ENCODE data around the gene ZBTB17.
"Not testable (repeated sequence)": the region's sequence is repeated elsewhere in the genome, so short reads cannot be mapped to it uniquely, and the experiment has no call there.

ZBTB17 gene

DNA sequence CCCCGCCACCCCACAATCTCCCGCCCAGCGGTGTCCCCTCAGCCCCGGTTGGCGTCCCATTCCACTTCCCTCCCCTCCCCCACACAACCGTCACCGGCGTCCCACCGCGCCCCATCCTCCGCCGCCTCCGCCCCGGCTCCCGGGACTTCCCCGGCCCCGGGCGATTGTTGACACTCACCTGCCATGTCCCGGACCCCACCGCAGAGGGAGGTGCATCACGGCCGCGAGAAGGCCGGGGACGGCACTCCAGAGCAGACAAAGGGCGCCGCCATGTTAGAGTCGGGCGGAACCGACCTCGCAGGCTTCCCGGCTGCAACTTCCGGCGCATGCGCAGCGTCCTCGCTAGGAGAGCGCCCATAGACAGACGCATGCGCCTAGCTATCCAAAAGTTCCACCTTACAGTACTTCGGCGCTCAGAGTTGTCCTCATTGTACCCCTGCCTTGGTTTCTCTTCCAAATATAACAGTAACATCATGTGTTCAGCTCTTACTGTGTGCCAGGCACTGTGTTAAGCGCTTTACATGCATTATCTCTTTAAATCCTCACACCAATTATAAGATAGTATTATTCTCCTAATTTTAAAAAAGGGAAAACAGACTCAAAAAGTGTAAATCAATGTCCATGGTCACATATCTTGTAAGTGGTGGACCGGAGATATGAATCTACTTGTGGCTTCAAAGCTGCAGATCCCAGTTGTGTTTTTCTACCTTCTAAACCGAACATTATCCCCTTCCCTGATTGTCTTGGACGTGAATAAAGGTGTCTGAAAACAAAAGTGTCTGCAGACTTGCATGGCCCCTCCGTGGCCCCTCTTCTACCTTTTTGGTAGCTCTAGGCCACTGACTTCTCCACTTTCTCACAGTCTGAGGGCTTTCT, at the start of gene ZBTB17:
Gene ZBTB17 (minus strand): TSS at position 297 of the 876 bp plus-strand sequence. CDS start 27,606 bp downstream, outside the sequence.
- DNase-seq = peak; percentile 92

DNA sequence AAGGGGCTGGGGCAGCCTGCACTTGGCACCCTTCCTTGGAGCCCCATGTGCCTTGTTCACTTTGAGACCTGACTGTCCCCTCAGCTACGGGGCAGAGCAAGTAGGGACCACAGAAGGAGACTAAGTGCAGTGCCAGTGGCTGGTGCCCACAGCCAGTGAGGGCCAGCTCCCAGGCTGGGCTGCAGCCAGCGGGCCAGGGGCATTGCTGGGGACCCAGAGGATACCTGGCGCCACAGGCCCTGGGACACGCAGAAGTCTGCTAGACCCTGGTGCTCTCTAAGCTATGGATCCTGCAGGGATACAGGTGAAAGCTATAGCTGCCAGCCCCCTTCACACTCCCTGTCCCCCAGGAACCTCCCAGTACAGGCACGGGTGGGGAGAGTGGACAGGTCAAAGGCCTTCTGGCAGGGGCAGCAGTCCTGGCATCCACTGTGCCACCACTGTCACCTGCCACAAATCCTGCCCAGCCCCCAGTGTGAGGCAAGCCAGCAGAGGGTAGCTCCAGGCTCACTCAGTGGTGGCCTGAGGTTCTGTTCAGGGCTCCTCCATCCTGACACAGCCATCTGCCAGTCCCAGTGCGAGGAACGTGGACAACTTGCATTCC, 47.3 kb upstream of the ZBTB17 start:
- no peak for DNase-seq

DNA sequence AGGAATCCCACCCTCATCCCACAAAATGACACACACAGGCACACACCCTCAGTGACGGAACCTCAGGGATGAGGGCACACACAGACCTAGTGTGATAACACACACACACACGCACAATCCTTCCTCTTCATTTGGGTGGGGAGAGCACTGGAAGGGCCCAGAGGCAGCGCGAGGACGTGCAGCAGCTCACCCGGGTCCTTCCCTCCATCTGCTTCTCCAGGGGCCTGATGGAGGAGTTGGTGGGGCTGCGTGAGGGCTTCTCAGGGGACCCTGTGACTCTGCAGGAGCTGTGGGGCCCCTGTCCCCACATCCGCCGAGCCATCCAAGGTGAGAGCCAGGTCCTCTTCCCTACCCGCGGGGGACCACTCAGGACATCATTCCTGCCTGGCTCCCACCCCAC, 46.5 kb upstream of the ZBTB17 start:
- DNase-seq = no peak

DNA sequence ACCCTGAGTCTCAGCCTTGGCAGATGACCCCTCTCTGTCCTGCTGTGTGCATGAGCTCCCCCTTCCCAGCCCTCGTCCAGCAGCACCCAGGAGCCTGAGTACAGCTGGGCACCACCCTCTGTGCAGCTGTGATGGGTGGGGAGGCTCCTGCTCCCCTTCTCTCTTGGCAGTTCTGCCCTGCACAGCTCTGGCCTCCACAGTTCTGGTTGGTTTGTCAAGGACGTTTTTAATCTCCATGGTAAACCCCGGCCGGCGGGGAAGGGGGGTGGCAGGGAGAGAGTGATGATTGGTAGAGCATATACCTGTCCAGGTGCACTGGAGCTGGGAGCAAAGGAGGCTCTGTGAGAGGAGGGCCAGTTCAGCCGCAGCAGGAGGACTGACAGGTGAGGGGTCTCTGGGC, 45.8 kb upstream of the ZBTB17 start, which contains the start of gene CLCNKA:
Gene CLCNKA (plus strand): TSS at position 356 of the 400 bp plus-strand sequence. CDS start 584 bp downstream, outside the sequence.
- no peak for DNase-seq

DNA sequence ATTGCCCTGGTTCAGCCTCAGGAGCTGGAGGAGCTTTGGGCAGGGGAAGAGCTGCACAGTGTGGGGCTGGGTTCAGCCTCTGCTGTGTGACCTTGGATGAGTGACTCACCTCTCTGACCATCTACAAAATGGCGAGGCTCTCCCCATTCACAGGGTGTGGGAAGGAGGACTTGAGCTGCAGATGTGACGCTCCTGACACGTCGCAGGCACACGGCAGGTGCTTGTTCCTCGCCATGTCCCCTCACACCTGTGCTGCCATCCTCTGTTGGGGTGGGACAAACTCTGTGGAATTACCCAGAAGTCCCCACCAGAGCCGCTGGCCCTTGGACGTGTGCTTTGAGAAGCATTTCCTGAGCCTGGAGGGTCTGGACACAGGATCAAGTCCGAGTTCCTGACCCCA, 45.0 kb upstream of the ZBTB17 start:
- DNase-seq = not testable (repeated sequence)

- no peak for DNase-seq
Observed at GRCh38 chr1:16020325-16020724, 44.4 kb upstream of the ZBTB17 start.

GRCh38 chr1:16019644-16020277, 43.9 kb upstream of the ZBTB17 start:
- no peak for DNase-seq

DNA sequence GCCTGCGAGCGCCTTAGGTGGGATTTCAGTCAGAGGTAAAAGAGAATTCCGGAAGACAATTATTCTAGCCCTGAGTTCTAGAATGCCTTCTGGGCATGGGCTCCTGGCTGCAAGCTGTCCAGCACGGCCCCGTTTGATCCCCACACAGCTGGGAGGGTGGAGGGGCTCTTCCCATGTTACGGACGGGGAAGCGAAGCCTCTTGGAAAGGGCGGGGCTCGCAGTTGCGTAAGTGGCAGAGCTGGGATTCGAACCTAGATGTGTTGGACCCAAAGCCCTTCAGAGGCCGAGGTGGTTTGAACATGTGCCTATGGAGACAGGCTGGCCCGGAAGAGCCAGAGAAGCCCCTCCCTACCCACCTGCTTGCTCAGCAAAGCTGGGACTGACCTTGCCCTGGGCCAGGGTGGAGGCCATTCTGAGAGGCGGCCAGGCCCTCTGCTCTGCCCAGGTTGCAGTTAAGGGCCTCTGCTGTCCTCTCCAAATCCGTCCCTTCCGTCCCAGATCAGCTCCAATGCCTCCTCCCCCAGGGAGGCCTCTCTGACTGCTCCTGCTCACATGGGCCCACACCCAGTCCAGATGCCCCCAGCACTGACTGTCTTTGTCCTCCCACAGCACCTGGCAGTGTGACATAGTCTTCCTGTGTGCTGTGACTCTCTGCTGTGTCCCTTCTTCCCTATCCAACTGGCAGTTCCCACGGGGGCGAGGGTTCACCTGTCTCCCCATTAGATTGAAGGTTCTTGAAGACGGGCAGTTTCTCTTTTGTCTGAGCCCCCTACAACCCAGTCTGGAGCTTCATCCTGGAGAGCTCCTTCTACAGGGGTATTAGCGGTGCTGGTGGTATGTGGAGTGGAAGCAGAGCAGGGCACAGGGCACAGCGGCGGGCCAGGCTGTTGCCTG, 43.1 kb upstream of the ZBTB17 start:
- no peak for DNase-seq

GRCh38 chr1:16018308-16018707, 42.4 kb upstream of the ZBTB17 start:
- no peak for DNase-seq

DNA sequence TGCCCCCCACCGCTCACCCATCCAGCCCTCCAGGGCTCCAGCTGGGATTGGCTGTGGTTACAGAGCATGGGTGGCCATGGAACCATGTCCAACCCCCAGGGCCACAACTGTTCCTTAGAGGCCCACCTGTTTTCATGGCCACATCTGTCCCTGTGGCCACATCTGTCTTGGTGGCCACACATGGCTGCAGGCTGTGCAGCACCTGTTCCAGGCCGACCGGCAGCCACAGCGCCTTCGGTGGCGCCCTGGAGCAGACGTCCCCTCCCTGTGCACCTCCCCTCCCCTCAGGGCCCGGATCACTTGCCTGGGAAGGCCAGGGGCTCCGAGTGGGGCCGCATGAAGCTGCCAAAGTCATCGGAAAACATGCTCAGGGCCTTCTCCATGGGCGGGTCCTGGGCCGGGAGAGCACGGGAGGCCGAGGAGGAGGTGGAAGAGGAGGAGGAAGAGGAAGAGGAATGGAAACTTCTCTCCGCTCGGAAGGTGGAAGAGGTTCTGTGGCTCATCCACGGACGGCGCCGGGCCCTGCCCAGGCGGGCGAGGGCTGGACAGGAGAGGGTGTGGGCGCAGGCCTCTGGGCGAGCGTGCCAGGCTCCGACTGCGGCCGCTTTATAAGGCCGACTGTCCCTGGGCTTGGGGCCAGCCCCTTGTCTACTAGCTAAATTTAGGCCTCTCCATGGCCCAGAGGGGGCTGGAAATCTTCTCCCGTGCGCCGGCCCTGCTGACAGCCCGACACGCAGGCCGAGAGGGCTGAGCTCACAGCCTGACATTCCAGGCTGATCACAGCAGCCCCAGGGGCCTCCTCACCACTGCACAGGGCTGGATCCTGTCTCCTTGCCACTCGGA, 41.8 kb upstream of the ZBTB17 start, which contains the start of gene HSPB7:
Gene HSPB7 (minus strand): TSS at position 583 of the 843 bp plus-strand sequence. CDS start 80 bp downstream, at position 503.
- DNase-seq = no peak

GRCh38 chr1:16017076-16017460, 41.2 kb upstream of the ZBTB17 start:
- no peak for DNase-seq

DNA sequence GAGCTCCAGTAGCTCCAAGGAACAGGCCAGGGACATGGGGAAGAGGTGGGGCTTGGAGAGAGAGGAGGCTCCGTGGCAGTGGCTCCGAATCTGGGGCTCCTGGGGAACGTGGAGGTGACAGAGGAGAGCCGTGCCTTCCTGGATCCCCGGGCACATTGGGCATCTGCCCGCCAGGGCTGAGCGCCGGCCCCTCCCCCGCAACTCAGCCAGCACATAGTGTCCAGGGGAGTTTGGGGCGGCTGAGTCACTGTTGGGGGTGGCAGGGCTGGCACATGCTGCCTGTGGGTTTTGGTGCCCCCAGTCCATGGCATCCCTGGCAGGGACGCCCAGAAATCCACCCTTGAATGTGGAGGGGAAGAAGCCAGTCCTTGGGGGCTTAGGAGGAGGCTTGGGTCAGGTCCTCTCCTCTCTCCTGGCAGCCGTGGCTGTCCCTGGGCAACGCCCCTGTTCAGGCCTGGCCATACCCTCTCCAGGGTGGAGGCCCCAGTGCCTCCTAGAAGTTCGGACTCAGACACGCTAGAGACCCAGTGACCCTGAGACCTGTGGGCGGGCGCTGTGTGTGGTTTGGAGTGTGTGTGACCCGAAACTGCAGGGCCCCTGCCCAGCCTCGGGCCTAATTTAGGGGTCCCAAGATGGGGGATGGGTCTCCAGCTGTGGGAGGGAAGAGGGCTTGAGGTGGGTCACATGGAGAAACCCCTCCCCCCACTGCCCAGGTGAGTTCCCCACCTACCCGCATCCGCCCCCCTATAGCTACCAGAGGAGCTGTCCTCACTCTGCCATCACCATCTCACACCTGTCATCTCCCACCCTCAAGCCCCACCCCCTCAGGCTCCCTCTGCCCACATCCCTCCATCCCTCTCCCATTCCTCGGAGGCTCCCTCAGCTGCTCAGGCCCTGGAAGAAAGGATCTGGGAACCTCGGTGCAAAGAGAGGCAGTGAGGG, 40.3 kb upstream of the ZBTB17 start:
- DNase-seq = no peak

DNA sequence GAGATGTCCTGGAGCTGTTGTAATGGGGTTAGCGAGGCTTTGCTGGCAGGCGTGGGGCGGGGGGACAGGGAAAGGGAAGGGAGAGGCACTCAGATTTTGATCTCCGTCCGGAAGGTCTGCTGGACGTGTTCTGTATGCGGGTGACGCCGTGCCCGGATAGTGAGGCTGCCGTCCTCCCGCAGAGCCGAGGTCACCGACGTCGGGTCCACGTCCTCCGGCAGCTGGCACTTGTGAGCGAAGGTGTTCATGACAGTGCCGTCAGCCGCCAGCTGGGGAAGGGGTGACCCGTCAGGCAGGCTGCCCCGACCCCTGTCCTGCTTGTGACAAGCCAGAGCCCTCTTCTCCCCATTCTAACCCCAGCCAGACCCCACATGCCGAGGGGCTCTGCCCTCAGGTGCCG, 39.6 kb upstream of the ZBTB17 start:
- DNase-seq = no peak

DNA sequence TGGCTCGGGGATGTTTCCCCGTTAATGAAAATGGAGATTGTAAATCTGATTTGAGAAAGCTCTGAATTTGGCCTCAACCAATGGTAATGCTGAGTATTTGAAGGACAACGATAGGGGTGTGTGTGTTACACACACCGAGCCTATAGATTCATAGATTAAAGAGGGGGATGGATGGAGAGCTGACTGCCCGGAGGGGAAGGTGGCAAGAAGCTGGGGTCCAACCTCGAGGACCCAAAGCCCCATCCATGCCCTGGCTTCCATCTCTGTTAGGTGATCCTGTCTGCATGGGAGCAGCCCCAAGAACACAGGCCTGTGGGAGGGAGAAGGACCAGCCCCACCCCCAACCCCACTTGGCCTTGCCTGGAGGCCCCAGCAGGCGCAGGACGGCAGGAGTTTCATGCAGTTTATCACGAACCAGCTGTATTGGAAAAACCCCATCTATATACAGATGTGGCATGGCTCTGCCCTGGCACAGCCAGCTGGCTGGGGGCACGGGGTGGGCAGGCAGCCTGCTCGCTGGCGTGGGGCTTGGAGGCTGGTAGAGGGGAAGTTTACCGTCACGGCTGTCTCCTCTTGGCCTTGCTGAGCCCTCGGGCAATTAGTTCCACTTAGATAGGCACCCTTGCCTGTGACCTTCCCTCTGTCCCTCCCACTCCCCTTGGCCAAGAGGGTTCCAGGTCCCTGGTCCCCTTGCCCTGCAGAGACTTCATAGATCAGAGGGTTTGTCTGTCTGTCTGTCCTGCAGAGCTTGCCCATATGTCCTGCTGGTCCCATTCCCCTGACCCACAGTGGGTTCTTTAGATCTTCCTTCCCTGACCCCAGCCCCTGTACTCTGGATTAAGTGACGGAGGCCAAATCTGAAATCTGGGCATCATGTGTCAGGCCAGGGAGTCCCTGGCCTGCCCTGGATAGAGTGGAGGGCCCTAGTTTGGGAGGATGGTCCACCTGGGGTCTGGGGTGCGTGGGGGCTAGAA, 38.9 kb upstream of the ZBTB17 start:
- no peak for DNase-seq

- no peak for DNase-seq
Observed at GRCh38 chr1:16013908-16014258, 38.0 kb upstream of the ZBTB17 start.

DNA sequence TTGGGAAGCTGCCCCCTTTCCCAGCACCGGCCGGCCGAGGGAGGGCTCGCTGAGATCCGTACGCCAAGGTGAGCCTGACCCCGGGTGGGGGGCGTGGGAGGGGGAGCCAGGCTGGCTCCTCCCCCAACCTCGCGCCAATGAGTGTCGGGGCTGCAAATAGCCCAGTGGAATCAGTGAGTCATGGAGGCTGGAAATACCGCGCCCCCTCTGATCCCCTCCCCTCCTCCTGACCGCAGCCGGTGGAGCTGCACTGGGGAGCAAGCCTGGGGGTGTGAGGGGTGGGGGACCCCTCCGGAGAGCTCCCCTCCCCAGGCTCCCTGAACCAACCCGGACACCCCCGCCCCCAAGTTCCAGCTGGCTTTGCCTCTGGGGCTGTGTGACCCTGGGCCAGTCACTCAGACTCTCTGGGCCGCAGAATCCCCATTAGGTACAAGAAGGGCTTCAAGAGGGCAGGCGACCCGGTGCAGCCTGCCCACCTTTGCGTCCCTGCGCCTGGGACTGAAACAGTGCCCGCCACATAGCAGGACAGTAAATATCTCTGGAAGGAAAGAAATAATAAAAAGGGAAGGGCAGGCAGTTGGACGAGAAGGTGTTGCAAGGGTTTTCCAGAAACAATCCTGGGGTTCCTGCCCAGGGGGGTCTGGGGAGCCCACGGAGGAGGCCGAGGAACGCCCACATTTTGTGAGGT, 37.5 kb upstream of the ZBTB17 start:
- peak; percentile 3 for DNase-seq

DNA sequence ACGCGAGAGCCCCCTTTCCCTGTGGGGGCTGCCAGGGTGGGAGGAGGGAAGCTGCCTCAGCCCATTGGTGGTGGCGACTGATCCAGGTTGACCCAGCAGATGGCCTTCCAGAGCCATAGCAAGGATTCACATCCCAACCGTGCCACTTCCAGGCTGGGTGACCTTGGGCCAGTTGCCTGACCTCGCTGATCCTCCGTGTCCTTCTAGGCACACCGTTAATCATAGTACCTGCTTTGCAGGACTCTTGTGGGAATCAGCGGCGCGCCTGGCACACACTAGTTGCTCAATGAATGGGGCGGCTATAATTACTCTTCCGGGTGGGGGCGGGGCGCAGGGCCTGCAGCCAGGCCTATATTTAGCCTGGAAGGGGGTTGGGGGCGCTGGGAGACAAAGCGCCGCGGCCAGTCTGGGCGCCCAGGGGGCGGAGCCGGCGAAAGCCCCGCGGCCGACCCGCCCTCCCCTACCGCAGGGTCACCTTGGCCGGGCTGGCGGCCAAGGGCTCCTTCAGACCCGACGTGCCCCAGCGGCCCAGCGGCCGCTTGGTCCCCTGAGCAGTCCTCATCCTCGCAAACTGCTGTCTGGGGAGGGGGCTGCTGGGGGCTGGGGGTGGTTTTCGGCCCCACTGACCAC, 36.8 kb upstream of the ZBTB17 start:
- no peak for DNase-seq

GRCh38 chr1:16011936-16012589, 36.2 kb upstream of the ZBTB17 start:
- no peak for DNase-seq

All from activated effector memory CD4-positive, alpha-beta T cell treated with Interleukin-2 at 50 U/mL for 16 hours (primary cell).